ENCODE data around the gene ATIC. TPM values are rescaled to one million over a fixed set of nuclear protein-coding genes. Genes with fewer than 3 reads are reported as not detected.

ATIC gene
- total RNA-seq, 1 donor = 20.3 TPM

DNA sequence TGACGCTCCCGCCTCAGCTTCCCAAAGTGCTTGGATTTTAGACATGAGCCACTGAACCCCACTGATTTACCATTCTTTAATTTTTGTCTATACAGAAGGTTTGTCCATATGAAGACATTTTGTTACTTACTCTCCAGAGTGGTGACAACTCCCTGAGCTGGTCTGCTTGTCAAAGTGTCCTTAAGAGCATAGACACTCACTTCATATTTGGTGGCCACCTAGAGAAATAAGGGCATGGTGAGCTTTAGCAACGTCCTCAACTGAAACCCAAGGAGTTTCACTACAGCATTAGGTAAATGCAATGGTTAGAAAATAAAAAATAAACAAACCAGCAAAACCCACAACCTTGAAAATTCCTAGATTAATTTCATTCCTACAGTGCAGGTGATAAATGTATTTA lies 66.2 kb downstream of the ATIC start:
- no peak for DNase-seq (ENCODE audit: low read depth)
- TF ChIP-seq CTCF (IDR thresholded peaks at IDR 0.05; ENCODE audit: insufficient read depth, low read depth, low read length) = no peak
- H3K4me3 ChIP-seq (ENCODE audit: low read depth, low read length) = no peak overlapping the region

DNA sequence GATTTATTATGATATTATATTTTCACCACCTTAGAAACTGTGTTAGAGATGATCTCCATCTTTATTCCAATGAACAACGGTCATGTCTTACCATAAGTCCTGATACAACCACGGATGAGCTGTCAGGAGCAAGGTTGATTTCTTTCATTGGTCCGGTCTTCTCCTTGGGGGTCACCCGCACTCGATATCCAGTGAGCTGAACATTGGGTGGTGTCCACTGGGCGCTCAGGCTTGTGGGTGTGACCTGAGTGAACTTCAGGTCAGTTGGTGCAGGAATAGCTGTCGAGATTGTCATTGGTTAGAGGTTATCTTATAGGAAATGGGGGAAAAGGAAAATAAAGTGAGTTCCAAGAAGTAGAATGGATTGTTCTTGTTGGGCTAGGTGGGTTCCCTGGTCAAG lies 67.2 kb downstream of the ATIC start:
- no peak overlapping the region for H3K4me3 ChIP-seq (ENCODE audit: low read depth, low read length)
- DNase-seq (ENCODE audit: low read depth) = no peak
- TF ChIP-seq CTCF (IDR thresholded peaks at IDR 0.05; ENCODE audit: insufficient read depth, low read depth, low read length) = no peak

GRCh38 chr2:215379948-215380347 lies 68.1 kb downstream of the ATIC start:
- DNase-seq (ENCODE audit: low read depth) = no peak
- no peak for TF ChIP-seq CTCF (IDR thresholded peaks at IDR 0.05; ENCODE audit: insufficient read depth, low read depth, low read length)

GRCh38 chr2:215380699-215381098 lies 68.8 kb downstream of the ATIC start:
- DNase-seq (ENCODE audit: low read depth) = no peak
- H3K4me3 ChIP-seq (ENCODE audit: low read depth, low read length) = no peak overlapping the region
- TF ChIP-seq CTCF (IDR thresholded peaks at IDR 0.05; ENCODE audit: insufficient read depth, low read depth, low read length) = no peak

More at GRCh38 chr2:215379948-215380347, 68.1 kb downstream of the ATIC start:
- no peak overlapping the region for H3K4me3 ChIP-seq (ENCODE audit: low read depth, low read length)

DNA sequence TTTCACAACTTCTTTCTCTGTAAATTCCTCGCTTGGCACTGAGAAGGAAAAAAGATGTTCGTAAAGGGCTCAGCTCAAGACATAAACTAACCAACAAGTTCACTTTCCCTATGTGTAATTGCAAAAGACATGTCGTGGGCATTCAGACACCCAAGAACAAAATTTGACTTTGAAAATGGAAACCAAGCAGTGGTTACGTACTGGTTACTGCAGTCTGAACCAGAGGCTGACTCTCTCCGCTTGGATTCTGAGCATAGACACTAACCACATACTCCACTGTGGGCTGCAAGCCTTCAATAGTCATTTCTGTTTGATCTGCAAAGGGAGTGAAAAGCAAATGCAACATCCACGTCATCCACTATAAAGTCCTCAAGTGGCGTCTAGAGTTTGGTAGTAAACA lies 70.2 kb downstream of the ATIC start:
- DNase-seq (ENCODE audit: low read depth) = no peak
- H3K4me3 ChIP-seq (ENCODE audit: low read depth, low read length) = no peak overlapping the region
- TF ChIP-seq CTCF (IDR thresholded peaks at IDR 0.05; ENCODE audit: insufficient read depth, low read depth, low read length) = no peak

DNA sequence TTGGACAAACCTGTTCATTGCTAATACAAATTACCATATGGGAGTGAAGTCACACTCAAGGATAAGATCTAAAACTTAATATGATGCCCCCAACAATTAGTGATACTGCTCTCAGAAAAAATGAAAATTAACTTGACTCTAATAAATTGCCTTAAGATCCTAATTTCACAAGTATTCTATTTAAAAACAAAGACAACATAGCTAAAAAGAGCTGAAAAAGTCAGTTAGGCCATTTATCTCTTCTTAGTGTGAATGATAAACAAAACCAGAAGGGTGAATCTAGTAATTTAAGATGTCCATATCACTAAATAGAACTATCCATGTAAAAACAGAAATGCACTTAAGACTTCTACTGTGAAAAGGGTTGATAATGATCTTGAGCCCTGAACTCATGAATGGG lies 70.6 kb downstream of the ATIC start:
- no peak overlapping the region for H3K4me3 ChIP-seq (ENCODE audit: low read depth, low read length)
- no peak for TF ChIP-seq CTCF (IDR thresholded peaks at IDR 0.05; ENCODE audit: insufficient read depth, low read depth, low read length)
- DNase-seq (ENCODE audit: low read depth) = no peak

DNA sequence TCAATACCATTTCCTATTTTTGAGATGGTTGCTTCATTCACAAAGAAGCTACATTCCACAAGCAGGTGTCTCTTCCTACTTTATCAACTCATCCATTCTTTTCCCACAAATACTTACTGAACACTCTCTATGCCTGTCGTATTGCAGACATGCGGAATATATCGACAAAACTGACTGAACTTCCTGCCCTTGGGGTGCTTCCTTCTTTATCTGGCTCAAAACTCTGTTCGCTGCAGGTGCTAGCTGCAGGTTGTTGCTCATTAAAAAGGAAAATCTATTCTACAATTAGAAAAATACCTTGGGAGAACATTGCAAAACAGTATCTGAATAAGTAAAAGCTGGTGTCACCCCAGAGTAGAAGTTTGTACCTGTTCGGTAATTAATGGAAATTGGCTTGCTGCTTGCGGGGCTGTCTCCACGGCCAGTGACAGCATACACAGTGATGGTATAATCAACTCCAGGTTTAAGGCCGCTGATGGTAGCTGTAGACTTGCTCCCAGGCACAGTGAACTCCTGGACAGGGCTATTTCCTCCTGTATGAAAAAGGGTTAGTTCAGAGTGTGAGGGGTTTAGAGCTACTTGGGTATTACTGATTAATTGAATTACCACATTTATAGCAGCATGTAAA lies 71.9 kb downstream of the ATIC start:
- no peak for TF ChIP-seq CTCF (IDR thresholded peaks at IDR 0.05; ENCODE audit: insufficient read depth, low read depth, low read length)
- no peak overlapping the region for H3K4me3 ChIP-seq (ENCODE audit: low read depth, low read length)
- DNase-seq (ENCODE audit: low read depth) = no peak

Data from fibroblast of villous mesenchyme (primary cell).